ENCODE results near the gene TEX101.
"Not testable (repeated sequence)": the region's sequence is repeated elsewhere in the genome, so short reads cannot be mapped to it uniquely, and the experiment has no call there.

The TEX101 gene, protein sequence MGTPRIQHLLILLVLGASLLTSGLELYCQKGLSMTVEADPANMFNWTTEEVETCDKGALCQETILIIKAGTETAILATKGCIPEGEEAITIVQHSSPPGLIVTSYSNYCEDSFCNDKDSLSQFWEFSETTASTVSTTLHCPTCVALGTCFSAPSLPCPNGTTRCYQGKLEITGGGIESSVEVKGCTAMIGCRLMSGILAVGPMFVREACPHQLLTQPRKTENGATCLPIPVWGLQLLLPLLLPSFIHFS

DNA sequence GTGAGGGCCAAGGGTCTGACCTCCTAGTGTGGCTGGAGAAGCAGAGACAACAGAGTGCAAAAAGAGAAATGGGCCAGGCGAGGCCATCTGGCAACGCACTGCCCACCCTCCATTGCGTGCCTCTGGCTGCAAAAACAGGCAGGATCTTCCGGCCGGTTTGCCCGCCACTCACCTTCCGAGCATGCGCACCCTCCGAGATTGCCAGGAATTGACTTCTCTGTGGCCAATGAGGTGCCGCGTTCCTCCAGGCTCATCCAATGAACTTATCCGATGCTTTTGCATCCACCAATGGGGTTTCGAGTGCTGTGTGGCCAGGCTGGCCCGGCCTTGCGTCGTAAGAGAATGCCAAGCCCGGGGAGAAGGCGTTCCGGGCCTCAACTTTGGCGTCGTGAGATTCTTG is at the start of gene TEX101:
Gene TEX101, plus strand, starts transcription at position 337 of the 400 bp plus-strand sequence. CDS start 1,030 bp downstream, outside the sequence.
- no peak for DNase-seq (ENCODE audit: low read depth)
- TF ChIP-seq, protein P1, sequence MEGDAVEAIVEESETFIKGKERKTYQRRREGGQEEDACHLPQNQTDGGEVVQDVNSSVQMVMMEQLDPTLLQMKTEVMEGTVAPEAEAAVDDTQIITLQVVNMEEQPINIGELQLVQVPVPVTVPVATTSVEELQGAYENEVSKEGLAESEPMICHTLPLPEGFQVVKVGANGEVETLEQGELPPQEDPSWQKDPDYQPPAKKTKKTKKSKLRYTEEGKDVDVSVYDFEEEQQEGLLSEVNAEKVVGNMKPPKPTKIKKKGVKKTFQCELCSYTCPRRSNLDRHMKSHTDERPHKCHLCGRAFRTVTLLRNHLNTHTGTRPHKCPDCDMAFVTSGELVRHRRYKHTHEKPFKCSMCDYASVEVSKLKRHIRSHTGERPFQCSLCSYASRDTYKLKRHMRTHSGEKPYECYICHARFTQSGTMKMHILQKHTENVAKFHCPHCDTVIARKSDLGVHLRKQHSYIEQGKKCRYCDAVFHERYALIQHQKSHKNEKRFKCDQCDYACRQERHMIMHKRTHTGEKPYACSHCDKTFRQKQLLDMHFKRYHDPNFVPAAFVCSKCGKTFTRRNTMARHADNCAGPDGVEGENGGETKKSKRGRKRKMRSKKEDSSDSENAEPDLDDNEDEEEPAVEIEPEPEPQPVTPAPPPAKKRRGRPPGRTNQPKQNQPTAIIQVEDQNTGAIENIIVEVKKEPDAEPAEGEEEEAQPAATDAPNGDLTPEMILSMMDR (IDR thresholded peaks at IDR 0.05; ENCODE audit: insufficient read depth, low read depth, low read length, missing control alignments) = no peak
- no peak within 1 kb of the TSS for H3K4me3 ChIP-seq (ENCODE audit: low read depth, low read length)

DNA sequence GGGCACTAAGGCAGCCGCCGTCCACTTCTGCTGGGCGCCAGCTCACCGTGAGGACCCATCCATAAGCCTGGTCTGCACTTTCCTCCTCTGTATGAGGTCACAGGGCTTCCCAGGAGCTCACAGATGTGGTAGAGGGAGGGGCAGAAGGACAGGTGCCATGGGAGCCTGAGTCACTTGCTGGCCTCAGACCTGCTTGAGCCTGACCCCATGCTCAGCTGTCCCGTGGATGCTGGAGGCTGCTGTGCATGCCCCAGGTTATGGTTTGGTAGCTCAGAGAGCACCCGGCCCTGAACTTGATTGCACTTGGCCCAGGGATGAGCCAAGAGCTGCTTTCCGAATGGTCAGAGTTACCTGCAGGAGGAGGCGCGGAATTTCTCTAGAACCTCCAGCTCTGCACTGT is 49.0 kb upstream of the TEX101 start:
- DNase-seq (ENCODE audit: low read depth); H3K4me3 ChIP-seq (ENCODE audit: low read depth, low read length): not testable (repeated sequence)

DNA sequence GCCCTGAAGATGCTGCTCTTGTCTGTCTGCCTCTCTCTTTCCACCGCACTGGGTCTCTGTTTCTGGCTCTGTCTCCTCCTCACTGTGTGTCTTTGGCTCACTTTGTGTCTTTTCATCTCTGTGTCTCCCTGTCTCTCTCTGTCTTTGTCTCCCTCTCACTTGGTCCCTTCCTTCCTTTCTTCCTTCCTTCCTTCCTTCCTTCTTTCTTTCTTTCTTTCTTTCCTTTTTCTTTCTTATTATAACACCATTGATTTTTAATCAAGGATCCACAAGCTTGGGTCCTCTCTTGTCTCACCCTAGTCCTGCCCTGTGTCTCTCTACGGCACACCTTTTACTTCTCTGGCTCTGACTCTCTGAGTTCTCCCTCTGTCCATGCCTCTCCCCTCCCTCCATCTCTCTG is 46.9 kb upstream of the TEX101 start:
- TF ChIP-seq, protein P1 (IDR thresholded peaks at IDR 0.05; ENCODE audit: insufficient read depth, low read depth, low read length, missing control alignments) = no peak
- no peak overlapping the region for H3K4me3 ChIP-seq (ENCODE audit: low read depth, low read length)
- DNase-seq (ENCODE audit: low read depth) = no peak

DNA sequence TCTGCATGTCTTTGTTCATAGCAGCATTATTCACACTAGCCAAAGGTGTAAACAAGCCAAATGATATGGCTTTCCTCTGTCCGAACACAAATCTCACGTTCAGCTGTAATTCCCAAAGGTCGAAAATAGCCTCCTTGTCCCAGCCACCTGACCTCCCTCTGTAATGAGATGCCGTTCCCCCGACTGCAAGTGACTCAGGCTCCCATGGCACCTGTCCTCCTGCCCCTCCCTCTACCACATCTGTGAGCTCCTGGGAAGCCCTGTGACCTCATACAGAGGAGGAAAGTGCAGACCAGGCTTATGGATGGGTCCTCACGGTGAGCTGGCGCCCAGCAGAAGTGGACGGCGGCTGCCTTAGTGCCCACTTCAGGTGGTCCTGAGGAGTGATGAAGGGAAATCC is 45.8 kb upstream of the TEX101 start:
- not testable (repeated sequence) for DNase-seq (ENCODE audit: low read depth); H3K4me3 ChIP-seq (ENCODE audit: low read depth, low read length)

DNA sequence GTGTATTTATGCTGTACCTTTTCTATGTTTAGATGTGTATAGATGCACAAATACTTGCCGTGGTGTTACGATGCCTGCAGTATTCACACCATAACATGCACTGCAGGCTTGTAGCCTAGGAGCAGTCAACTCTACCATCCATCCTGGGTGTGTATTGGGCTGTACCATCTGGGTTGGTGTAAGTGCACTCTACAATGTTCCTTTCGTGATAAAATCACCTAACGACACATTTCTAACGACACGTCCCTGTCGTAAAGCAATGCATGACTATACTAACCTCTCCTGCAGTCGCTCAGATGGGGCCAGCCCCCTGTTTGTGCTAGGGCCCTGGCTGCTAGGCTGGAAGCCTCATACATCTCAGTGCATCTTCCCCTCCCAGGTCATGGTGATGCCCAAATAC is 42.8 kb upstream of the TEX101 start:
- TF ChIP-seq, protein P1 (IDR thresholded peaks at IDR 0.05; ENCODE audit: insufficient read depth, low read depth, low read length, missing control alignments) = no peak
- no peak for DNase-seq (ENCODE audit: low read depth)
- H3K4me3 ChIP-seq (ENCODE audit: low read depth, low read length) = no peak overlapping the region

DNA sequence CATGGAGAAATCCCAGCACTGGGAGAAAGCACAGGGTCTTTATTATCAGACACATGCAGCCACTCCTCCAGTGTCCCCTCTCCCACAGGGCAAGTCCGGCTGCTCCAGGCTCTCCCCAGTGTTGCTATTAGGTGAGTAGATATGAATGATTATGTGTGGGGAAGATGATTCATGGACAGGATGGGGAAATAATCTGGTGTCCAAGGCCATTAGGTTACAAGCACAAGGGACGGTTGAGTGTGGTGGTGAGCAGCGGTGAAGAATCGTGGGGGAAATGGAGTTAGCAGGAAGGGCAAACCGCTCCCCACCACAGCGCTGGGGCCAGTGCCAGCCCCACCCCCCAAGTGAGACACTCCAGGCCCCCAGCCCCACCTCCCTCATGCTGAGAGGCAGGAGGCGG is 42.2 kb upstream of the TEX101 start:
- TF ChIP-seq, protein P1 (IDR thresholded peaks at IDR 0.05; ENCODE audit: insufficient read depth, low read depth, low read length, missing control alignments) = no peak
- H3K4me3 ChIP-seq (ENCODE audit: low read depth, low read length) = no peak overlapping the region
- no peak for DNase-seq (ENCODE audit: low read depth)

DNA sequence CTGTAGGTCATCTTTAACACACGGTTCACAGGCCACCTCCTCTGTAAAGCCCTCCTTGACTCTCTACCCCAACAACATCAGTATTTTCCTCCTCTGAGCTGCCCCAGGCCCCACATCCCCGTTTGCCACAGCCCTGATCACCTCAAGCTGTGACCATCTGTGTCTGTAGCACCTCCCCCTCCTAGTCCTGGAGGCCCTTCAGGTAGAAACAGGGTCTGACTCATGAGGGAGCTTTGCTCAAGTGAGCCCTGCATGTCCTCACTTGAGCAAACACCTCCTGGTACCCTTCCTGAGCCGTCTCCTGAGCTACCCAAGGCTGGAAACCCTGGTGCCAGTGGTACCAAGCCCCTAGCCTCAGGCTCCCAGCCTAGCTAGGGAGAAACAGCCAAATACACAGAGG is 37.1 kb upstream of the TEX101 start:
- DNase-seq (ENCODE audit: low read depth); H3K4me3 ChIP-seq (ENCODE audit: low read depth, low read length): not testable (repeated sequence)

DNA sequence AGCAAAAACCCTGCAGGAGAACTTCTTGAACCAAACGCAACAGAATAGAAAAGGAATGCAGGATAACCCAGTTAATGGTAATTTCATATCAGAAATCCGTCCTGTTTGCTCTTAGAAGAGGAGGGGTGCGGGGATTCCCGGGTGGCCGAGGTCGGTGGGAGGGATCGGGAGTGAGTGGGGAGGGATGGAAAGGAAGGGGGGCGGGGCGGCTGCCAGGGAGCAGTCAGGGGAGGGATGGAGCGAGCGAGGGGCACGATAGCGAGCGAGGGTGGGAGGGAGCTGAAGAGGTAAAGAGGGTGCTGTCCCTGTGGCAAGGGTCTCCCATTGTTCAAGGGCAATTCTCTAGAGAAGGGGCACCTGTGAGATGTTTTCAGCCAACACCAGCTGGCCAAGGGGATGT is 34.7 kb upstream of the TEX101 start:
- H3K4me3 ChIP-seq (ENCODE audit: low read depth, low read length) = no peak overlapping the region
- DNase-seq (ENCODE audit: low read depth) = no peak
- TF ChIP-seq, protein P1 (IDR thresholded peaks at IDR 0.05; ENCODE audit: insufficient read depth, low read depth, low read length, missing control alignments) = no peak
